IMR-90 (cell line): ENCODE results near the gene ARNT2.

Experiments
- CTCF ChIP-seq: conservative IDR thresholded peaks from 2 replicates; pipeline ENCODE4 v1.5.1; 2012; ENCODE audit warnings: mild to moderate bottlenecking, low read depth, low read length, improper control_type of control experiment
- MAZ ChIP-seq: IDR thresholded peaks from 2 replicates; pipeline ENCODE4 v1.6.1; 2012; ENCODE audit warnings: low read depth, mild to moderate bottlenecking, low read length, improper control_type of control experiment, moderate library complexity, borderline replicate concordance
- MXI1 ChIP-seq: IDR thresholded peaks from 2 replicates; pipeline ENCODE4 v1.6.1; 2012; ENCODE audit warnings: low read depth, mild to moderate bottlenecking, low read length, moderate library complexity, borderline replicate concordance
- RAD21 ChIP-seq: IDR thresholded peaks from 2 replicates; pipeline ENCODE4 v1.6.1; 2012; ENCODE audit warnings: low read length, improper control_type of control experiment
- RFX5 ChIP-seq: IDR thresholded peaks from 2 replicates; pipeline ENCODE4 v1.8.0; 2012; ENCODE audit warnings: low read depth, mild to moderate bottlenecking, low read length, moderate library complexity

- TF ChIP-seq CTCF (no peak), MAZ (no peak), MXI1 (no peak), RFX5 (no peak), RAD21 (no peak)
Observed at GRCh38 chr15:80379693-80380092, 24.5 kb upstream of the ARNT2 start.
